Ascending aorta (tissue), 2 donors: ENCODE results near the gene WNT4. TPM values are rescaled to one million over a fixed set of nuclear protein-coding genes. Genes with fewer than 3 reads are reported as not detected.

Experiments used
- DNase-seq, 2 donors: peaks; one replicate each; pipeline ENCODE4 v3.0.0-alpha.2; 2019; ENCODE audit warnings: low spot score in 2 of 2
- H3K27ac ChIP-seq, 2 donors: fragments of 200-600 bp; sonication (generic); one replicate each; pipeline ENCODE4 v1.5.1; 2016 to 2017; ENCODE audit warnings: mild to moderate bottlenecking in 1 of 2
- H3K27me3 ChIP-seq: fragments of 200-600 bp; sonication (generic); one replicate; pipeline ENCODE4 v1.5.1; 2017
- H3K36me3 ChIP-seq, 2 donors: fragments of 200-600 bp; sonication (generic); one replicate each; pipeline ENCODE4 v1.5.1; 2016
- H3K4me1 ChIP-seq, 2 donors: fragments of 200-600 bp; sonication (generic); one replicate each; pipeline ENCODE4 v1.5.1; 2016 to 2017; ENCODE audit warnings: mild to moderate bottlenecking in 1 of 2
- H3K4me3 ChIP-seq, 2 donors: fragments of 200-600 bp; sonication (generic); one replicate each; pipeline ENCODE4 v1.5.1; 2016 to 2017; ENCODE audit warnings: mild to moderate bottlenecking in 1 of 2
- H3K9me3 ChIP-seq, 2 donors: fragments of 200-600 bp; sonication (generic); one replicate each; pipeline ENCODE4 v1.5.1; 2016
- intact Hi-C: fragments of 100-400 bp; cut with DNase I; formaldehyde crosslinking; loops from one replicate; pipeline ENCODE4 v1.15.1; 2023
- total RNA-seq: library from RNA; depleted of rRNA; stranded (reverse); fragments of >200 nt; gene quantifications from one replicate; pipeline ENCODE4 v1.1.0, GENCODE V29; 2016
- TF ChIP-seq, protein P1 (sequence below), 3 experiments: fragments of 200-600 bp in 2 of 3; fragments of 450-650 bp in 1 of 3; sonication (generic) in 2 of 3; IDR thresholded peaks; one replicate each; pipeline ENCODE4 v1.5.1; 2016 to 2019; ENCODE audit warnings: antibody characterized with exemption in 3 of 3, mild to moderate bottlenecking in 1 of 3, moderate library complexity in 1 of 3

Gene WNT4
- total RNA-seq, 1 donor from 2014 or later: not detected

- no peak overlapping the region for H3K4me3 ChIP-seq
- TF ChIP-seq, protein P1, sequence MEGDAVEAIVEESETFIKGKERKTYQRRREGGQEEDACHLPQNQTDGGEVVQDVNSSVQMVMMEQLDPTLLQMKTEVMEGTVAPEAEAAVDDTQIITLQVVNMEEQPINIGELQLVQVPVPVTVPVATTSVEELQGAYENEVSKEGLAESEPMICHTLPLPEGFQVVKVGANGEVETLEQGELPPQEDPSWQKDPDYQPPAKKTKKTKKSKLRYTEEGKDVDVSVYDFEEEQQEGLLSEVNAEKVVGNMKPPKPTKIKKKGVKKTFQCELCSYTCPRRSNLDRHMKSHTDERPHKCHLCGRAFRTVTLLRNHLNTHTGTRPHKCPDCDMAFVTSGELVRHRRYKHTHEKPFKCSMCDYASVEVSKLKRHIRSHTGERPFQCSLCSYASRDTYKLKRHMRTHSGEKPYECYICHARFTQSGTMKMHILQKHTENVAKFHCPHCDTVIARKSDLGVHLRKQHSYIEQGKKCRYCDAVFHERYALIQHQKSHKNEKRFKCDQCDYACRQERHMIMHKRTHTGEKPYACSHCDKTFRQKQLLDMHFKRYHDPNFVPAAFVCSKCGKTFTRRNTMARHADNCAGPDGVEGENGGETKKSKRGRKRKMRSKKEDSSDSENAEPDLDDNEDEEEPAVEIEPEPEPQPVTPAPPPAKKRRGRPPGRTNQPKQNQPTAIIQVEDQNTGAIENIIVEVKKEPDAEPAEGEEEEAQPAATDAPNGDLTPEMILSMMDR (IDR thresholded peaks at IDR 0.05): no peak
- no peaks in the 10 kb centered on the region for H3K9me3 ChIP-seq
- H3K27me3 ChIP-seq: no peaks in the 10 kb centered on the region
- no peak overlapping the region for H3K27ac ChIP-seq
- peaks cover 0 to 2% of the 10 kb centered on the region in 2 donors for H3K4me1 ChIP-seq
- DNase-seq: no peak
- intact Hi-C loops: no loop called here
- peaks cover 9 to 20% of the 10 kb centered on the region in 2 donors for H3K36me3 ChIP-seq
Observed at GRCh38 chr1:22119626-22120468, 23.1 kb downstream of the WNT4 start.

- Histone ChIP-seq H3K27ac (no peak overlapping the region), H3K36me3 (peaks cover 9 to 20% of the 10 kb centered on the region in 2 donors), H3K9me3 (no peaks in the 10 kb centered on the region), H3K4me3 (no peak overlapping the region), H3K27me3 (no peaks in the 10 kb centered on the region), H3K4me1 (peaks cover 6 to 10% of the 10 kb centered on the region in 2 donors)
- intact Hi-C loops: no loop called here
- TF ChIP-seq, protein P1 (IDR thresholded peaks at IDR 0.05): no peak
- DNase-seq: no peak
Observed at GRCh38 chr1:22118291-22118992, 24.5 kb downstream of the WNT4 start.

GRCh38 chr1:22117851-22118250 lies 25.0 kb downstream of the WNT4 start:
- H3K27ac ChIP-seq: no peak overlapping the region
- intact Hi-C loops: no loop called here

GRCh38 chr1:22117238-22117637 lies 25.7 kb downstream of the WNT4 start:
- H3K9me3 ChIP-seq: no peaks in the 10 kb centered on the region
- no peak overlapping the region for H3K27ac ChIP-seq
- H3K4me1 ChIP-seq: peaks cover 6 to 10% of the 10 kb centered on the region in 2 donors
- peak in 1 of 2 donors; percentile 40 for DNase-seq
- H3K36me3 ChIP-seq: peaks cover 9 to 29% of the 10 kb centered on the region in 2 donors
- no peak overlapping the region for H3K4me3 ChIP-seq
- intact Hi-C loops: no loop called here
- TF ChIP-seq, protein P1 (IDR thresholded peaks at IDR 0.05): no peak
- no peaks in the 10 kb centered on the region for H3K27me3 ChIP-seq

More at GRCh38 chr1:22117851-22118250, 25.0 kb downstream of the WNT4 start:
- TF ChIP-seq, protein P1 (IDR thresholded peaks at IDR 0.05): no peak
- H3K36me3 ChIP-seq: peaks cover 9 to 23% of the 10 kb centered on the region in 2 donors
- H3K4me3 ChIP-seq: no peak overlapping the region
- H3K4me1 ChIP-seq: peaks cover 6 to 10% of the 10 kb centered on the region in 2 donors
- H3K9me3 ChIP-seq: no peaks in the 10 kb centered on the region
- peak in 1 of 2 donors; percentile 25 for DNase-seq
- H3K27me3 ChIP-seq: no peaks in the 10 kb centered on the region

- Histone ChIP-seq H3K27ac (peak overlapping the region in 1 of 2 donors; percentile 46), H3K36me3 (peaks cover 6 to 27% of the 10 kb centered on the region in 2 donors), H3K4me3 (no peak overlapping the region), H3K4me1 (peaks cover 6 to 10% of the 10 kb centered on the region in 2 donors), H3K27me3 (no peaks in the 10 kb centered on the region), H3K9me3 (no peaks in the 10 kb centered on the region)
- intact Hi-C loops: no loop called here
- TF ChIP-seq, protein P1 (IDR thresholded peaks at IDR 0.05): no peak
- peak in 1 of 2 donors; percentile 41 for DNase-seq
Observed at GRCh38 chr1:22115286-22115685, 27.6 kb downstream of the WNT4 start.
